ENCODE results near the gene FAM168B. TPM values are rescaled to one million over a fixed set of nuclear protein-coding genes. Genes with fewer than 3 reads are reported as not detected.

The FAM168B gene
- total and polyA plus RNA-seq, 2 of the 13 experiments (the other 11 are each of a cell fraction or from before 2014, with no cell fraction given): 64.5 to 113 TPM

- TF ChIP-seq ZUFSP (CRISPR knock-in tag; IDR thresholded peaks at IDR 0.05; ENCODE audit: borderline replicate concordance) (no peak), RBAK (CRISPR knock-in tag; IDR thresholded peaks at IDR 0.05) (no peak), GFI1 (CRISPR knock-in tag; IDR thresholded peaks at IDR 0.05; ENCODE audit: borderline replicate concordance) (peak; percentile 68), MXD1 (CRISPR knock-in tag; IDR thresholded peaks at IDR 0.05) (no peak), EEA1 (CRISPR knock-in tag; IDR thresholded peaks at IDR 0.05; ENCODE audit: borderline replicate concordance) (no peak), NONO (IDR thresholded peaks at IDR 0.05) (no peak), NONO (CRISPR knock-in tag; conservative IDR thresholded peaks at IDR 0.05) (peak; percentile 49), HNRNPLL (IDR thresholded peaks at IDR 0.05; ENCODE audit: low read depth, low read length, poor library complexity, severe bottlenecking) (no peak), NR2F1 (CRISPR knock-in tag; IDR thresholded peaks at IDR 0.05) (no peak), PHF20 (CRISPR knock-in tag; IDR thresholded peaks at IDR 0.05) (no peak), SOX13 (IDR thresholded peaks at IDR 0.05) (no peak), SOX13 (CRISPR knock-in tag; conservative IDR thresholded peaks at IDR 0.05 in 1 of 2, IDR thresholded peaks at IDR 0.05 in 1 of 2) (peak in 1 of 2 experiments; percentile 4; a peak in 1 of 4 replicates), ZBED4 (CRISPR knock-in tag; IDR thresholded peaks at IDR 0.05; ENCODE audit: borderline replicate concordance) (no peak), PHF21A (CRISPR knock-in tag; IDR thresholded peaks at IDR 0.05) (no peak; the same call in 1 of the 2 replicates), ZNF567 (CRISPR knock-in tag; IDR thresholded peaks at IDR 0.05; ENCODE audit: borderline replicate concordance) (no peak), ZNF710 (CRISPR knock-in tag; IDR thresholded peaks at IDR 0.05; ENCODE audit: borderline replicate concordance) (no peak), THRA (CRISPR knock-in tag; IDR thresholded peaks at IDR 0.05; ENCODE audit: borderline replicate concordance) (no peak), ZNF44 (CRISPR knock-in tag; IDR thresholded peaks at IDR 0.05) (no peak)
Observed at GRCh38 chr2:131093696-131094462, 619 bp upstream of the FAM168B start (continued).

Data from HepG2 (cell line).